ENCODE results near the gene TSKS. TPM values are rescaled to one million over a fixed set of nuclear protein-coding genes. Genes with fewer than 3 reads are reported as not detected.

TSKS gene
- total and polyA plus RNA-seq, 7 donors, result 0.36 to 1.2 (median 0.83) TPM; not detected in 4

DNA sequence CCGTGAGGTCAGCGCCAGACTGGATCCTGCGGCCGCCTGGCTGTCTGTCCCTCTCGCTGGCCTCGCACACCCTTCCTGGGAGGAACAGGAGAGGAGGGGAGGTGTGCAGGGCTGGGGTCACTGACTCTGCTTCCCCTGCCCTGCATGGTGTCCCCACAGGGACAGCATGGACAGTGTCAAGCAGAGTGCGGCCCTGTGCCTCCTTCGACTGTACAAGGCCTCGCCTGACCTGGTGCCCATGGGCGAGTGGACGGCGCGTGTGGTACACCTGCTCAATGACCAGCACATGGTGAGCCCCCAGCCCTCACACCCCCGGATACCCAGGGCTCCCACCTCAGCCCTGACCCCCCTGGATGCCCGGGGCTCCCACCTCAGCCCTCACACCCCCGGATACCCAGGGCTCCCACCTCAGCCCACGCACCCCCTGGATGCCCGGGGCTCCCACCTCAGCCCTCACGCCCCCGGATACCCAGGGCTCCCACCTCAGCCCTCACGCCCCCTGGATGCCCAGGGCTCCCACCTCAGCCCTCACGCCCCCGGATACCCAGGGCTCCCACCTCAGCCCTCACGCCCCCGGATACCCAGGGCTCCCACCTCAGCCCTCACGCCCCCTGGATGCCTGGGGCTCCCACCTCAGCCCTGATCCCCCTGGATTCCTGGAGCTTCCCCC is 28.8 kb upstream of the TSKS start:
- H3K4me3 ChIP-seq, result no peak overlapping the region
- no peaks in the 10 kb centered on the region for H3K4me1 ChIP-seq
- no peaks in the 10 kb centered on the region for H3K27me3 ChIP-seq
- intact Hi-C loops (cut with DNase I), result no loop called here
- no peaks in the 10 kb centered on the region for H3K9me3 ChIP-seq
- no peak for DNase-seq
- TF ChIP-seq POLR2AphosphoS5 (IDR thresholded peaks at IDR 0.05) (no peak), POLR2A (IDR thresholded peaks at IDR 0.05) (no peak), EP300 (IDR thresholded peaks at IDR 0.05) (no peak)
- TF ChIP-seq, protein P1, sequence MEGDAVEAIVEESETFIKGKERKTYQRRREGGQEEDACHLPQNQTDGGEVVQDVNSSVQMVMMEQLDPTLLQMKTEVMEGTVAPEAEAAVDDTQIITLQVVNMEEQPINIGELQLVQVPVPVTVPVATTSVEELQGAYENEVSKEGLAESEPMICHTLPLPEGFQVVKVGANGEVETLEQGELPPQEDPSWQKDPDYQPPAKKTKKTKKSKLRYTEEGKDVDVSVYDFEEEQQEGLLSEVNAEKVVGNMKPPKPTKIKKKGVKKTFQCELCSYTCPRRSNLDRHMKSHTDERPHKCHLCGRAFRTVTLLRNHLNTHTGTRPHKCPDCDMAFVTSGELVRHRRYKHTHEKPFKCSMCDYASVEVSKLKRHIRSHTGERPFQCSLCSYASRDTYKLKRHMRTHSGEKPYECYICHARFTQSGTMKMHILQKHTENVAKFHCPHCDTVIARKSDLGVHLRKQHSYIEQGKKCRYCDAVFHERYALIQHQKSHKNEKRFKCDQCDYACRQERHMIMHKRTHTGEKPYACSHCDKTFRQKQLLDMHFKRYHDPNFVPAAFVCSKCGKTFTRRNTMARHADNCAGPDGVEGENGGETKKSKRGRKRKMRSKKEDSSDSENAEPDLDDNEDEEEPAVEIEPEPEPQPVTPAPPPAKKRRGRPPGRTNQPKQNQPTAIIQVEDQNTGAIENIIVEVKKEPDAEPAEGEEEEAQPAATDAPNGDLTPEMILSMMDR (IDR thresholded peaks at IDR 0.05), result no peak
- H3K36me3 ChIP-seq, result peaks cover 26 to 76% (median 45%) of the 10 kb centered on the region in 4 donors
- WGBS, 2 donors, result 97% methylated on average over 26 of the region's 26 CpGs
- no peak overlapping the region for H3K27ac ChIP-seq

GRCh38 chr19:49790866-49791265 is 27.8 kb upstream of the TSKS start:
- Histone ChIP-seq H3K27me3 (no peaks in the 10 kb centered on the region), H3K9me3 (no peaks in the 10 kb centered on the region), H3K4me1 (peaks cover 0 to 4% (median 0%) of the 10 kb centered on the region in 4 donors), H3K4me3 (no peak overlapping the region), H3K27ac (peak overlapping the region in 1 of 4 donors; percentile 8), H3K36me3 (peaks cover 18 to 67% (median 35%) of the 10 kb centered on the region in 4 donors)
- intact Hi-C loops (cut with DNase I), result no loop called here
- TF ChIP-seq EP300 (IDR thresholded peaks at IDR 0.05), result no peak
- TF ChIP-seq POLR2A (IDR thresholded peaks at IDR 0.05), result no peak
- TF ChIP-seq, protein P1 (IDR thresholded peaks at IDR 0.05), result no peak
- peak; percentile 80 for DNase-seq
- WGBS, 2 donors, result 81 to 84% methylated on average over 9 of the region's 9 CpGs

DNA sequence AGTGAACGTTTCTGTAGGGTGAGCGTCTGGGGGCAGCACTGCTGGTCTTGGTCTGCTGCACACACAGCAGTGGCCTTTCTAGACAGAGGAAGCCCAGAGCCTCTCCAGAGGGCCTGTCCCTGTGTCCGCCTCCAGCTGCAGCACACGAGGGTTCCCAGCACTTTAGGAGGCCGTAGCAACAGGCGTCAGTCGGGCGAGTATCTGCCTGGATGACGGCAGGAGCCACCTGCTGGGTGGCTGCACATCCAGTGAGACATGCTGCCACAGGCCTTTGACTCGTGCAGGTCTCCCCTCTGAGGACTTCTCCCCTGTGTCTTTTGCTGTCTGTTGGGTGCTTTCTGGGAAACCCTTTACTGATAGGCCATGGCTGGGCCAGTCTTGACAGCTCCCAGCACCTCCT is 25.8 kb upstream of the TSKS start:
- WGBS, 2 donors, result 90% methylated on average over 10 of the region's 10 CpGs
- H3K4me3 ChIP-seq, result no peak overlapping the region
- no peaks in the 10 kb centered on the region for H3K9me3 ChIP-seq
- TF ChIP-seq, protein P1 (IDR thresholded peaks at IDR 0.05), result no peak
- TF ChIP-seq EP300 (IDR thresholded peaks at IDR 0.05) (no peak), POLR2AphosphoS5 (IDR thresholded peaks at IDR 0.05) (no peak), POLR2A (IDR thresholded peaks at IDR 0.05) (no peak)
- no peaks in the 10 kb centered on the region for H3K27me3 ChIP-seq
- intact Hi-C loops (cut with DNase I), result no loop called here
- no peak overlapping the region for H3K27ac ChIP-seq
- no peak for DNase-seq
- peaks cover 0 to 4% (median 0%) of the 10 kb centered on the region in 4 donors for H3K4me1 ChIP-seq
- H3K36me3 ChIP-seq, result peaks cover 4 to 66% (median 19%) of the 10 kb centered on the region in 4 donors

GRCh38 chr19:49787746-49788145 is 24.6 kb upstream of the TSKS start:
- Histone ChIP-seq H3K27ac (no peak overlapping the region), H3K27me3 (no peaks in the 10 kb centered on the region), H3K4me1 (peaks cover 0 to 4% (median 0%) of the 10 kb centered on the region in 4 donors), H3K36me3 (peaks cover 7 to 66% (median 19%) of the 10 kb centered on the region in 4 donors), H3K9me3 (no peaks in the 10 kb centered on the region), H3K4me3 (no peak overlapping the region)
- intact Hi-C loops (cut with DNase I), result no loop called here
- no peak for TF ChIP-seq POLR2AphosphoS5 (IDR thresholded peaks at IDR 0.05)
- TF ChIP-seq EP300 (IDR thresholded peaks at IDR 0.05), result no peak
- no peak for TF ChIP-seq POLR2A (IDR thresholded peaks at IDR 0.05)
- TF ChIP-seq, protein P1 (IDR thresholded peaks at IDR 0.05), result no peak
- no peak for DNase-seq
- WGBS, 2 donors, result 93 to 96% methylated on average over 5 of the region's 5 CpGs

Data from sigmoid colon (tissue), 7 donors.